ENCODE data around the gene MLLT10. TPM values are rescaled to one million over a fixed set of nuclear protein-coding genes. Genes with fewer than 3 reads are reported as not detected.

Gene MLLT10
- total and polyA plus RNA-seq, 9 donors = 20.7 to 30.6 (median 25.5) TPM

- Histone ChIP-seq H3K4me3 (ENCODE audit: low read length) (no peak overlapping the region), H3K9me3 (replicated peaks; ENCODE audit: control insufficient read depth, low read depth, low read length) (no peaks in the 10 kb centered on the region), H3K4me1 (ENCODE audit: control insufficient read depth, insufficient read depth, low read length) (peaks cover 21% of the 10 kb centered on the region), H3K36me3 (ENCODE audit: control insufficient read depth, insufficient read depth, low read length) (no peaks in the 10 kb centered on the region), H3K27ac (ENCODE audit: low read length) (no peak overlapping the region), H3K27me3 (ENCODE audit: control insufficient read depth, insufficient read depth, low read length) (peaks cover 13% of the 10 kb centered on the region)
- WGBS (ENCODE audit: insufficient coverage) = 72% methylated on average over 2 of the region's 5 CpGs
- DNase-seq = no peak
Measured at GRCh38 chr10:21501091-21501490, 32.9 kb upstream of the MLLT10 start.

GRCh38 chr10:21501731-21502347 lies 32.2 kb upstream of the MLLT10 start:
- no peak overlapping the region for H3K27ac ChIP-seq (ENCODE audit: low read length)

DNA sequence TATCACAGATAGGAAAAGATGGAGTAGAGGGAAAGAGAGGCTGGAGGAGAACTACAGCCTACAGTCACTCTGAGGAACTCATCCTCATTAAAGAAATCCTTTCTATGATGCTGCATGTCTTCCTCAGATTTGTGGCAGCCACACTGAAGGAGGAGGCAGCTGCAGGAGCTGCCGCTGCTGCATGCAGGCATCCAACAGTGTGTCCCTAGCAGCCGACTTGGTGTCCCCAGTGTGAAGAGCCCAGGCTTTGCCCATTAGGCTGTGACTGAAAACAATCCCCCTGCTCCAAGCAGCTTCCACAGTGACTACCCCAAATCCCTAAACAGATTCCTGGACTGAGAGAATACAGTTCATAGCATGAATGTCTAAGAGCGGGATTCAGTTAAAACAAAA lies 31.7 kb upstream of the MLLT10 start:
- Histone ChIP-seq H3K9me3 (replicated peaks; ENCODE audit: control insufficient read depth, low read depth, low read length) (no peaks in the 10 kb centered on the region), H3K27ac (ENCODE audit: low read length) (no peak overlapping the region), H3K4me3 (ENCODE audit: low read length) (no peak overlapping the region), H3K4me1 (ENCODE audit: control insufficient read depth, insufficient read depth, low read length) (peaks cover 24% of the 10 kb centered on the region), H3K36me3 (ENCODE audit: control insufficient read depth, insufficient read depth, low read length) (no peaks in the 10 kb centered on the region), H3K27me3 (ENCODE audit: control insufficient read depth, insufficient read depth, low read length) (peaks cover 11% of the 10 kb centered on the region)
- no peak for DNase-seq
- 80% methylated on average over 1 of the region's 3 CpGs for WGBS (ENCODE audit: insufficient coverage)

More at GRCh38 chr10:21501731-21502347, 32.2 kb upstream of the MLLT10 start:
- no peak overlapping the region for H3K4me3 ChIP-seq (ENCODE audit: low read length)
- H3K9me3 ChIP-seq (replicated peaks; ENCODE audit: control insufficient read depth, low read depth, low read length) = no peaks in the 10 kb centered on the region
- peaks cover 24% of the 10 kb centered on the region for H3K4me1 ChIP-seq (ENCODE audit: control insufficient read depth, insufficient read depth, low read length)
- no peaks in the 10 kb centered on the region for H3K36me3 ChIP-seq (ENCODE audit: control insufficient read depth, insufficient read depth, low read length)
- peaks cover 12% of the 10 kb centered on the region for H3K27me3 ChIP-seq (ENCODE audit: control insufficient read depth, insufficient read depth, low read length)
- no CpG with 5 or more reads among the region's 2 CpGs for WGBS (ENCODE audit: insufficient coverage)
- DNase-seq = no peak

DNA sequence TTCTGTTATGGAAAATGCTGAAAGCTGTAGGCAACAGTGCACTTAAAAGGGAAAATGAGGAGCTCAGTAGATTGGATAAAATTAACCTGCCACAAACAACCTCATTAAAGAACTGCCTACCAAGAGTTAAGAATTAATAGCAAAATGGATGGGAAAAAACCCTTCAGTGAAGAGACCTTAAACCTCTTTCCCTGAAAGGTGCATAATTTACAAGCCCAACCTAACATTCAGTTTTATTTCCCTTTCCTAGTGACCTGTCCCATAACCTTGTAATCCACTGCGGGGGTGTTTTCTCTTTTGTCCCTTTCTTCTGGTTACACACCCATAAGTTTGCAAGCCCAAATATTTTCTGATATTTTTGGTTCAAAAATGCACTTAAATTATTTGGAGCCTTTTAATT lies 30.5 kb upstream of the MLLT10 start:
- no peaks in the 10 kb centered on the region for H3K36me3 ChIP-seq (ENCODE audit: control insufficient read depth, insufficient read depth, low read length)
- WGBS (ENCODE audit: insufficient coverage) = no CpG with 5 or more reads among the region's 1 CpG

DNA sequence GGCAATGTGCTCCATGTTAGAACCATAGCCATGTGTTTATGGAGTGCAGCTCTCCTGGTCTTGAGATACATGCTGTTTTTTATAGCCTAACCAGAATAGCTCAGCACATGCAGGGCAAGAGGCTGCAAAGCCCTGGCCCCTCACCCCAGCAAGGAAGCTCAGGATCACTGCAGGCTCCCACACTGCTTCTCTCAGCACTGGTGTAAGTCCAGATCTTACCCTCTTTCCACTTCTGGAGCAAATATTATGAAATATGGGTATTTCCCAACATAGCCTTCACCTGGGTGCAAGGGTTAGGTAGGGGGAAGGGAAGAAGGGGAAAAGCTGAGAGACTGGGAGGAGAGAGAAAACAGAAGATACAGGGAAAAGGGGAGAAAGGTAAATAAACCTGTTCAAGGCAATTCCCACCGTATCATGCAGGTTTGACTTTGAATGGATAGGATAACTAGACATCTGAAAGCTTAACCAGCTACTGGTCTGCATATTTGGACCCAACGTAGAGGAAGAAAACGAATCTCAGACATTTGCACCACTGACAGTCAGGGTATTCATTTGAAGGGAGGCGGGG lies 28.2 kb upstream of the MLLT10 start:
- Histone ChIP-seq H3K36me3 (ENCODE audit: control insufficient read depth, insufficient read depth, low read length) (no peaks in the 10 kb centered on the region), H3K9me3 (replicated peaks; ENCODE audit: control insufficient read depth, low read depth, low read length) (no peaks in the 10 kb centered on the region), H3K27ac (ENCODE audit: low read length) (no peak overlapping the region), H3K4me3 (ENCODE audit: low read length) (no peak overlapping the region), H3K4me1 (ENCODE audit: control insufficient read depth, insufficient read depth, low read length) (peaks cover 36% of the 10 kb centered on the region), H3K27me3 (ENCODE audit: control insufficient read depth, insufficient read depth, low read length) (no peaks in the 10 kb centered on the region)
- no peak for DNase-seq
- WGBS (ENCODE audit: insufficient coverage) = 92% methylated on average over 3 of the region's 4 CpGs

More for the DNA sequence above, 30.5 kb upstream of the MLLT10 start:
- Histone ChIP-seq H3K27ac (ENCODE audit: low read length) (no peak overlapping the region), H3K9me3 (replicated peaks; ENCODE audit: control insufficient read depth, low read depth, low read length) (no peaks in the 10 kb centered on the region), H3K27me3 (ENCODE audit: control insufficient read depth, insufficient read depth, low read length) (peaks cover 11% of the 10 kb centered on the region), H3K4me3 (ENCODE audit: low read length) (no peak overlapping the region), H3K4me1 (ENCODE audit: control insufficient read depth, insufficient read depth, low read length) (peaks cover 29% of the 10 kb centered on the region)
- DNase-seq = no peak

DNA sequence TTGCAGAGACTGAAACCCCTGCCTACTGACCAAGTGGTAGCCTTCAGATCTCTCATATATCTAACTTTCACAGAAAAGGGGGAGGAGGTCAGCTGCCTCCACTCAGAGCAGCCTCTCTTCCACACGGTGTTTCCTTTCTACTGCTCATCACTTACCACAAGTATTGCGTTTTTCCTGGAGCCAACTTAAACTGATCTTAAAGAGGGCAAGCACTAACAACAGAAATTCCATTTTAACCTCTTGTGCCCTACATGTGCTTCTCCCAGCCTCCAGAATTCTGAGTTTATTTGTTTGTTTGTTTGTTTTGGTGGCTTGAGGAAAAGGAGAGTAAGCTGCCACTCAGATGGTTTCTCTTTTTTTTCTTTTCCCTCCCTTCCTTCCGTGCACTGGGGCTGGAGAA lies 27.7 kb upstream of the MLLT10 start:
- Histone ChIP-seq H3K9me3 (replicated peaks; ENCODE audit: control insufficient read depth, low read depth, low read length) (no peaks in the 10 kb centered on the region), H3K4me3 (ENCODE audit: low read length) (no peak overlapping the region), H3K27ac (ENCODE audit: low read length) (no peak overlapping the region), H3K27me3 (ENCODE audit: control insufficient read depth, insufficient read depth, low read length) (no peaks in the 10 kb centered on the region), H3K4me1 (ENCODE audit: control insufficient read depth, insufficient read depth, low read length) (peaks cover 32% of the 10 kb centered on the region), H3K36me3 (ENCODE audit: control insufficient read depth, insufficient read depth, low read length) (no peaks in the 10 kb centered on the region)
- DNase-seq = no peak
- WGBS (ENCODE audit: insufficient coverage) = no CpG with 5 or more reads among the region's 3 CpGs

DNA sequence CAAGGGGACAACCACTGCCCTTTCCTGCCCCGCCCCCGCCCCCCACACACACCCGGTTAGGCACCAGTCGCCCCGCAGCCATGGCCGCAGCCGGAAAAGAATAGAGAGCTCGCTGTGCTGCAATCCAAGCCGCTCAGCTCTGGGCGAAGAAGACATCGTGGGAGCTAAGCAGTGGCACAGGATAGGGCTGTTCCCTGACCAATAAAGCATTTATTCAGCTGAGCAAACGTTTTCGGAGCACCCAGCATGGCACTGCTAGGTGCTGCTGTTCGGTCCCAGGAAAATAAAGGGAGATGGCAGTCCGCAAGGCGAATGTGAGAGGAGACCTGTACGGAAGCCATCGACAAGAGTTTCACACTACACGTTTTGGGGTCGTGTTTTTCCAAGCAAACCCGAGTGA lies 26.9 kb upstream of the MLLT10 start:
- H3K27ac ChIP-seq (ENCODE audit: low read length) = no peak overlapping the region
- H3K4me3 ChIP-seq (ENCODE audit: low read length) = no peak overlapping the region
- no peaks in the 10 kb centered on the region for H3K9me3 ChIP-seq (replicated peaks; ENCODE audit: control insufficient read depth, low read depth, low read length)
- H3K4me1 ChIP-seq (ENCODE audit: control insufficient read depth, insufficient read depth, low read length) = peaks cover 30% of the 10 kb centered on the region
- 84% methylated on average over 17 of the region's 21 CpGs for WGBS (ENCODE audit: insufficient coverage)
- H3K27me3 ChIP-seq (ENCODE audit: control insufficient read depth, insufficient read depth, low read length) = no peaks in the 10 kb centered on the region
- H3K36me3 ChIP-seq (ENCODE audit: control insufficient read depth, insufficient read depth, low read length) = no peaks in the 10 kb centered on the region
- DNase-seq = no peak

DNA sequence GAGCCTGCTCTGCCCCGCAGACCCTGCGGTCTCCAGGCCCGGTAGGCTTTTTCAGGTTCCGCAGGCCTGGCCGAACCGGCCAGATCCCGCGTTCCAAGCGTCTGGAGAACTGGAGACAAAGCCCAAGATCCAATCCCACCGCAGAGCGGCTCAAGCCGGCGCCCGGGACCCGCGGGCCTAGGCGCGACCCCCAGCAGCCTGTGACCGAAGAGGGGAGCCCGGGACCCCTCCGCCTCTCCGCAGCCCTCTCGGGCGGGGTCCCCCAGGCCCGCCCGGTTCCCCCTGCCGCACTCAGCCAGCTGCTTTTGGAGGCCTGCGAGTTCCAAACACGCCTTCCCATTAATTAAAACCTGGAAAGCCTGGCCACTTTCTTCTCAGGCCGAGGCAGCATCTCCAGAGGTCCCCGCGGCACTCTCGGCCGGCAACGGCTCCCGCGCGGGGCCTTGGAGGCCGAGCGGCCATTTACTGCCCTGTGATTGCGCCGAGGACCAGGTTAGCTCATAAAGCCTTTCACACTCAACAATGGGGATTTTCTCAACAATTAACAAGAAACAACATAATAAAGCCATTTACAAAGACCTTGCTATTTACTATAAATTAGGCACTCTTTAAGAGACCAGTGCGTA lies 25.2 kb upstream of the MLLT10 start:
- Histone ChIP-seq H3K4me3 (ENCODE audit: low read length) (peak overlapping the region; percentile 2), H3K9me3 (replicated peaks; ENCODE audit: control insufficient read depth, low read depth, low read length) (no peaks in the 10 kb centered on the region), H3K27ac (ENCODE audit: low read length) (peak overlapping the region; percentile 89), H3K4me1 (ENCODE audit: control insufficient read depth, insufficient read depth, low read length) (peaks cover 30% of the 10 kb centered on the region), H3K36me3 (ENCODE audit: control insufficient read depth, insufficient read depth, low read length) (no peaks in the 10 kb centered on the region), H3K27me3 (ENCODE audit: control insufficient read depth, insufficient read depth, low read length) (no peaks in the 10 kb centered on the region)
- DNase-seq = no peak
- WGBS (ENCODE audit: insufficient coverage) = 29% methylated on average over 42 of the region's 43 CpGs

GRCh38 chr10:21509341-21510240 lies 24.4 kb upstream of the MLLT10 start:
- Histone ChIP-seq H3K27ac (ENCODE audit: low read length) (peak overlapping the region; percentile 89), H3K36me3 (ENCODE audit: control insufficient read depth, insufficient read depth, low read length) (no peaks in the 10 kb centered on the region), H3K27me3 (ENCODE audit: control insufficient read depth, insufficient read depth, low read length) (no peaks in the 10 kb centered on the region), H3K9me3 (replicated peaks; ENCODE audit: control insufficient read depth, low read depth, low read length) (no peaks in the 10 kb centered on the region), H3K4me3 (ENCODE audit: low read length) (peak overlapping the region; percentile 45), H3K4me1 (ENCODE audit: control insufficient read depth, insufficient read depth, low read length) (peaks cover 30% of the 10 kb centered on the region)
- DNase-seq = peak; percentile 61
- 15% methylated on average over 58 of the region's 58 CpGs for WGBS (ENCODE audit: insufficient coverage)
